GM23338 (cell line): ENCODE results near the gene MGLL. TPM values are rescaled to one million over a fixed set of nuclear protein-coding genes. Genes with fewer than 3 reads are reported as not detected.

ENCODE experiments used
- ATAC-seq: fragments of 200-7000 bp; cut with Tn5 transposase; 3 replicates; pipeline ENCODE4 v1.9.1; 2020
- DNase-seq: peaks from one replicate; pipeline ENCODE4 v3.0.0-alpha.2; 2015; ENCODE audit warnings: low spot score
- H2AFZ ChIP-seq: fragments of 200-600 bp; sonication (generic); 2 replicates; pipeline ENCODE4 v1.8.0; 2016; ENCODE audit warnings: antibody characterized with exemption, mild to moderate bottlenecking, moderate library complexity
- H3F3A ChIP-seq: fragments of 200-600 bp; sonication (generic); replicated peaks from 2 replicates; pipeline ENCODE4 v1.8.0; 2017; ENCODE audit warnings: antibody characterized with exemption, mixed run types, low read depth
- H3K27ac ChIP-seq: fragments of 200-600 bp; sonication (generic); 2 replicates; pipeline ENCODE4 v1.6.1; 2016; ENCODE audit warnings: low read depth
- H3K27me3 ChIP-seq: fragments of 200-600 bp; sonication (generic); 2 replicates; pipeline ENCODE4 v1.8.0; 2016; ENCODE audit warnings: mild to moderate bottlenecking, mixed run types, moderate library complexity; ENCODE audit not compliant: insufficient read depth
- H3K36me3 ChIP-seq: fragments of 200-600 bp; sonication (generic); 2 replicates; pipeline ENCODE4 v1.8.0; 2016; ENCODE audit warnings: mild to moderate bottlenecking; ENCODE audit not compliant: insufficient read depth
- H3K4me1 ChIP-seq: fragments of 200-600 bp; sonication (generic); 2 replicates; pipeline ENCODE4 v1.8.0; 2016; ENCODE audit warnings: mild to moderate bottlenecking, moderate library complexity; ENCODE audit not compliant: insufficient read depth
- H3K4me2 ChIP-seq: fragments of 200-600 bp; sonication (generic); 2 replicates; pipeline ENCODE4 v1.7.1; 2017; ENCODE audit warnings: mixed run types
- H3K4me3 ChIP-seq: fragments of 200-600 bp; sonication (generic); 2 replicates; pipeline ENCODE4 v1.6.1; 2016; ENCODE audit warnings: mixed run types
- H3K79me2 ChIP-seq: fragments of 200-600 bp; sonication (generic); replicated peaks from 2 replicates; pipeline ENCODE4 v1.8.0; 2017; ENCODE audit warnings: mild to moderate bottlenecking; ENCODE audit not compliant: insufficient read depth
- H3K9me2 ChIP-seq: fragments of 200-600 bp; sonication (generic); 2 replicates; pipeline ENCODE4 v1.8.0; 2017; ENCODE audit not compliant: insufficient read depth
- H4K20me1 ChIP-seq: fragments of 200-600 bp; sonication (generic); replicated peaks from 2 replicates; pipeline ENCODE4 v1.8.0; 2017; ENCODE audit warnings: mild to moderate bottlenecking; ENCODE audit not compliant: insufficient read depth
- H3K27ac Mint-ChIP-seq: 2 replicates; pipeline ENCODE4 v1.8.0; 2020; ENCODE audit warnings: inconsistent platforms, mild to moderate bottlenecking, moderate library complexity, mixed read lengths
- H3K27me3 Mint-ChIP-seq: 3 replicates; pipeline ENCODE4 v1.8.0; 2022; ENCODE audit warnings: low read depth, mild to moderate bottlenecking, moderate library complexity, mixed read lengths, inconsistent platforms; ENCODE audit not compliant: insufficient read depth, poor library complexity
- H3K36me3 Mint-ChIP-seq: 3 replicates; pipeline ENCODE4 v1.8.0; 2021; ENCODE audit warnings: low read depth, mild to moderate bottlenecking, inconsistent platforms, moderate library complexity, mixed read lengths
- H3K4me1 Mint-ChIP-seq: 3 replicates; pipeline ENCODE4 v1.8.0; 2020; ENCODE audit warnings: mild to moderate bottlenecking, inconsistent platforms, mixed read lengths
- H3K4me3 Mint-ChIP-seq: 3 replicates; pipeline ENCODE4 v1.8.0; 2021; ENCODE audit warnings: moderate library complexity, mild to moderate bottlenecking, inconsistent platforms, mixed read lengths
- H3K9me3 Mint-ChIP-seq: 3 replicates; pipeline ENCODE4 v1.8.0; 2020; ENCODE audit warnings: moderate library complexity, mild to moderate bottlenecking, inconsistent platforms, mixed read lengths
- EZH2 ChIP-seq: fragments of 200-600 bp; sonication (generic); IDR thresholded peaks from one replicate; pipeline ENCODE4 v1.8.0; 2017; ENCODE audit warnings: antibody characterized with exemption, mild to moderate bottlenecking, low read depth; ENCODE audit not compliant: unreplicated experiment
- JUNB ChIP-seq: IDR thresholded peaks from one replicate; pipeline ENCODE4 v1.6.1; 2016; ENCODE audit warnings: antibody characterized with exemption; ENCODE audit not compliant: unreplicated experiment
- POLR2AphosphoS5 ChIP-seq: IDR thresholded peaks from 2 replicates; pipeline ENCODE4 v1.6.1; 2016; ENCODE audit warnings: antibody characterized with exemption, low read depth
- REST ChIP-seq: IDR thresholded peaks from one replicate; pipeline ENCODE4 v1.6.1; 2018; ENCODE audit warnings: antibody characterized with exemption; ENCODE audit not compliant: unreplicated experiment
- ZNF114 ChIP-seq: fragments of 250-450 bp; sonication (Bioruptor Pico); IDR thresholded peaks from 2 replicates; pipeline ENCODE4 v1.5.0; 2020; ENCODE audit warnings: mild to moderate bottlenecking, moderate library complexity
- ZNF462 ChIP-seq: fragments of 250-450 bp; sonication (Bioruptor Pico); IDR thresholded peaks from 2 replicates; pipeline ENCODE4 v1.5.0; 2020; ENCODE audit warnings: mild to moderate bottlenecking, moderate library complexity
- polyA plus RNA-seq: library from polyadenylated mRNA; unstranded; fragments of >200 nt; fragmentation: Nextera tagmentation; extraction: Ambion mirVana; gene quantifications from 2 replicates; pipeline ENCODE4 v1.2.1, GENCODE V29; 2016
- total RNA-seq: library from RNA; depleted of rRNA; stranded (reverse); fragments of >200 nt; shearing (Covaris generic); gene quantifications from 2 replicates; pipeline ENCODE4 v1.2.3, GENCODE V29; 2014

Gene MGLL
- total and polyA plus RNA-seq, 2 experiments from 2014 or later, result 0.71 to 0.83 TPM

- Mint-ChIP-seq H3K4me1 (peaks cover 3% of the 10 kb centered on the region), H3K4me3 (no peak overlapping the region; the same call in 2 of the 3 replicates), H3K27ac (no peak overlapping the region), H3K27me3 (peaks cover 4% of the 10 kb centered on the region), H3K36me3 (peaks cover 4% of the 10 kb centered on the region; the same call in 2 of the 3 replicates), H3K9me3 (peaks cover 10% of the 10 kb centered on the region; the same call in 2 of the 3 replicates)
- Histone ChIP-seq H3K27me3 (no peaks in the 10 kb centered on the region), H3K4me3 (no peak overlapping the region), H4K20me1 (no peaks in the 10 kb centered on the region), H3K36me3 (no peaks in the 10 kb centered on the region), H3K27ac (no peak overlapping the region), H3F3A (no peaks in the 10 kb centered on the region), H3K79me2 (no peaks in the 10 kb centered on the region), H3K9me2 (no peaks in the 10 kb centered on the region), H2AFZ (peak overlapping the region; percentile 81), H3K4me2 (no peak overlapping the region), H3K4me1 (no peaks in the 10 kb centered on the region)
- DNase-seq, result no peak
- no peak for TF ChIP-seq EZH2
- TF ChIP-seq REST, result no peak
- TF ChIP-seq POLR2AphosphoS5, result no peak
- no peak for TF ChIP-seq ZNF462 (CRISPR knock-in tag)
- no peak for TF ChIP-seq JUNB
- TF ChIP-seq ZNF114, result no peak
- peak; percentile 84 for ATAC-seq
These were observed 46.8 kb downstream of the MGLL start for GRCh38 chr3:127775398-127776109.
